ENCODE measurements around the gene BATF3.

- TF ChIP-seq CTCF (IDR thresholded peaks at IDR 0.05; ENCODE audit: insufficient read depth, low read length, poor library complexity, severe bottlenecking) (no peak), EZH2phosphoT487 (conservative IDR thresholded peaks at IDR 0.05; ENCODE audit: low read length) (no peak)
Observed at GRCh38 chr1:212722270-212722957, 22.8 kb upstream of the BATF3 start.

Data from SU-DHL-6 (cell line).